NCI-H2227 (cell line): Measurements from ENCODE around the gene CPVL.

Experiments
- DNase-seq: peaks from one replicate; lab custom pipeline; 2025; ENCODE audit not compliant: unreplicated experiment; lab: John Stamatoyannopoulos, UW

CPVL gene

GRCh38 chr7:29146057-29146706 lies at the start of gene CPVL:
TSS of gene CPVL (minus strand) at chr7:29146537. CDS start at chr7:29121061, 25,476 bp downstream.
- peak; percentile 53 for DNase-seq

- DNase-seq: peak; percentile 64
Observed at GRCh38 chr7:29194594-29195427, 48.5 kb upstream of the CPVL start, which contains the start of gene CHN2. TSS of gene CHN2 (plus strand) at chr7:29194775.

GRCh38 chr7:29194206-29194593 lies 47.9 kb upstream of the CPVL start:
- DNase-seq: peak; percentile 63

GRCh38 chr7:29193316-29194205 lies 47.2 kb upstream of the CPVL start:
- no peak for DNase-seq

DNA sequence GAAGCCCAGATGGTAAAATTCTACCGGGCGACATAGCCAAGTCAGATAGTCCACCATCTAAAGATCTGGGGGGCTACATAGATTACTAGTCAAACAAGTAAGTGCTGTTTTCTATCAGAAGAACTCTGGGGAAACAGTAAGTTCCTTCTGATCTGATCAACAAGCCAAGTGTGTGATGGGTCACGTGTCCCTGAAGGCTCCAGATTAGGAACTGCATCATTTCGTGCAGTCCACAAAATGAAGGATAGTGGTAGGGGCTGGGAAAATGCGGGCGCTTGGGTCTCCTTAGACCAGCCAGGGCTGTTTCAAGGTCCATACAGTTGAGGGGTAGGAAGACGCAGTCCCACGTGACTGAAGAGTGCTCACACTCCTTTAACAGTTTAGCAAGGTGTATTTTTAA lies 46.5 kb upstream of the CPVL start:
- no peak for DNase-seq

GRCh38 chr7:29192323-29192722 lies 46.0 kb upstream of the CPVL start:
- no peak for DNase-seq

GRCh38 chr7:29190349-29191045 lies 44.2 kb upstream of the CPVL start:
- peak; percentile 39 for DNase-seq

- DNase-seq: peak; percentile 87
Observed at GRCh38 chr7:29189743-29190201, 43.4 kb upstream of the CPVL start.

DNA sequence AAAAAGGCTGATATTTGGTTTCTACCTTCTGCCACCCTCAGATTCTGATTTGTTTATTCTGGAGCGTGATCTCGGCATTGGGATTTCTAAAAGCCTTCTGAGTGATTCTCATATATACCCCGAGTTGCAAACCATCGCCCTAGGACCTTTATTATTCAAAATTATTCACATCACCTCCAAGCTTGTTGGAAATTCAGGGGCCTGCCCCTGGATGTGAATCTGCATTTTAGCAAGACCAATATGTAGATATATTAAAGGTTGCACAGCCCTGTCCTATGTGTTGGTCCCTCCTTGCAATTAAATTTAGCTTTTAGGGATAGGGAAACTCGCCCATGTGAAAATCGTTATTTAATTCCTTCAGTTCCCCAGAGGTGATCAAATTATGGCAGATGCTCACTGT lies 39.3 kb upstream of the CPVL start:
- DNase-seq: no peak

DNA sequence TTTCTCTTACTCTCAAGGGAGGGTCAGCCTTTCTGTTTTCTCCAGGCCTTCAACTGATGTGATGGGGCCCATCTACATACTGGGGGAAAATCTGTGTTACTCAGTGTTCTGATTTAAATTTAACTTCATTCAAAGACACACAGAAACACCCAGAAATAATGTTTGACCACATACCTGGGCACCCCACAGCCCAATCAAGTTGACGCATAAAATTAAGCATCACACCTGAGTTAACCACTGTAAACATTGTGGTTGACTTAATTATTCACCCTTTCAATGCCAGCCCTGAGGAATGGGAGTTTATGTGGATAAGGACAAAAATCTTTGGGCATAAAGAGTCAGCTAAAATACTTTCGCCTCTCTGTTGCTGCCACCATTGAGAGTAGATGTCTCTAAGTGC lies 38.3 kb upstream of the CPVL start:
- DNase-seq: no peak

- no peak for DNase-seq
Observed at GRCh38 chr7:29179115-29179514, 32.8 kb upstream of the CPVL start.

DNA sequence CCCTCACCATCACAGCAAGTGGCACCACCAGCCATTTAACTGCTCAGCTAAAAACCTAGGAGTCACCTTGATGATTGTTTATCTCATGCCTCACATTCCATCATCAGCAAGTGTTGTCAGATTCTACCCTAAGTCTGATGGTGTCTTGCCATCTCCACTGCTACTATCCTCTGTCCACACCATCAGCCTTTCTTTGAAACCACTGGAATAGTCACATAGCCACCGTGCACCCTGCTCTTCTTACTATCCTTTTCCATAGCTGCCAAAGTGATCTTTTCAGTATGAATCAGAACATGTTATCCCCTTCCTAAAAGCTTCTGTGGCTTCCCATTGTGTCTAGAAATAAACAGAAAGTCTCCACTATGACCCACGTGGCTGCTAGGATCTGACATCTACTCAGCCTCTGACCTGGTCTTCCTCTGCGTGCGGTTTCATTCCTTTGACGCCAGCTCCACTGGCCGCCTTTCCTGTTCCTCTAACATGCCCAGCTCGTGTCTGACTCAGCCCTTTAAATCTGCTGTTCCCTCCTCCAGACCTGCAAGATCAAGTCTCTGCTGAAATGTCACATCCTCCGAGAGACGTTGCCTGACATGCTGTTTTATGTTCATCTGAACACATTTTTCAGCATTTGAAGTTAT lies 31.7 kb upstream of the CPVL start:
- no peak for DNase-seq

GRCh38 chr7:29173458-29173857 lies 27.1 kb upstream of the CPVL start:
- DNase-seq: peak; percentile 10

- no peak for DNase-seq
Observed at GRCh38 chr7:29170781-29171180, 24.4 kb upstream of the CPVL start.

DNA sequence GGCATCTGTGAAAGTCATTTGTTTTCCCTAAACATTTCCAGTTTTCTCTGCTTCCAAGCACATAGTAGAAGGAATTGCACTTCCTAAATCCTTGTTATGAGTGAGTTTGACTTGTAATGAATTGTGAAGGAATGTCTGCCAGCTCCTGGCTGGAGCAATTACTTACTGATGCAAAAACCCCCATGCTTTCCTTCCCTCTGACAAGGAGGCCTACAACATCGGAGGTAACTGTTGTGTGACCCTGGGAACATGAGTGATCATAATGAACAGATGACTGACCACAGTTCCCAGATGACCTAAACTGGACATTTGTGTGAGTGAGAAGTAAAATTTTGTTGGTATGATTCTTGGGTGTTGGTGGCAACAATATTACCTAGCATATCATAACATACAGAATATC lies 21.4 kb upstream of the CPVL start:
- DNase-seq: no peak

DNA sequence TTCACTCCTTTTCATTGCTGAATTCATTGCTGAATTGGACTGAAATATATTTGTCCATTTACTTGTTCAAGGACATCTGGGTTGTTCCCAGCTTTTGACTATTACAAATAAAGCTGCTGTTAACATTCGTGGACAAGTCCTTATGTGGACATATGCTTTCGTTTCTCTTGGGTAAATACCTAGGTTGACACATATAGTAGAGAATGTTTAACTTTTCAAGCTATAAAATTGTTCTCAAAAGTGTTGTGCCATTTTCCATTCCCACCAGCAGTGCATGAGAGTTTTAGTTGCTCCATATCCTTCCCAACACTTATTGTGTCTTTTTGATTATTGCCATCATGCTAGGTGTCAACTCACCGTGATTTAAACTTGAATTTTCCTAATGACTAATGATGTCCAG lies 17.5 kb upstream of the CPVL start:
- DNase-seq: no peak

DNA sequence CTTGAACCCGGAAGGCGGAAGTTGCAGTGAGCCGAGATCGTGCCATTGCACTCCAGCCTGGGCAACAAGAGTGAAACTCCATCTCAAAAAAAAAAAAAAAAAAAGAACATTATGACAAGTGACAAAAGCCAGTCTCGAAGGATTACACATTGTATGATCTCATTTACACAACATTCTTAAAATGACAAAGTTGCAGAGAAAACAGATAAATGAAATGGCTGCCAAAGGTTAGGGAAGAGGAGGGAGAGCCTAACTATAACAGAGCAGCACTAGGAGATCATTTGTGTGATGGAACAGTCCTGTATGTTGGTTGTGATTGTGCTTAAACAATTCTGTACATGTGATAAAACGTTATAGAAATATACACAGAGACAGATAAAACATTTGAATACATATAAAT lies 16.2 kb upstream of the CPVL start:
- DNase-seq: no peak

- no peak for DNase-seq
Observed at GRCh38 chr7:29161231-29161630, 14.9 kb upstream of the CPVL start.

- no peak for DNase-seq
Observed at GRCh38 chr7:29160080-29160479, 13.7 kb upstream of the CPVL start.

- DNase-seq: peak; percentile 10
Observed at GRCh38 chr7:29158795-29159423, 12.6 kb upstream of the CPVL start.
